Stimulated activated memory B cell treated with anti-CD40 and anti-IgM and Interleukin-4, amounts not matched to agents 10 μg/mL and 1 μg/mL and 100 μg/mL, for 72 hours (primary cell): ENCODE data around the gene APBB2.

Source experiments
- ATAC-seq: fragments of 150-1000 bp; cut with Tn5 transposase; 2 replicates; pipeline ENCODE4 v1.10.0; 2021
- H3K27ac Mint-ChIP-seq: one replicate; pipeline ENCODE4 v1.8.0; 2022; ENCODE audit warnings: mild to moderate bottlenecking, mixed read lengths
- H3K27me3 Mint-ChIP-seq: one replicate; pipeline ENCODE4 v1.8.0; 2022; ENCODE audit warnings: mixed read lengths
- H3K36me3 Mint-ChIP-seq: one replicate; pipeline ENCODE4 v1.8.0; 2022; ENCODE audit warnings: mixed read lengths
- H3K4me1 Mint-ChIP-seq: one replicate; pipeline ENCODE4 v1.8.0; 2022; ENCODE audit warnings: mixed read lengths
- H3K4me3 Mint-ChIP-seq: one replicate; pipeline ENCODE4 v1.8.0; 2022; ENCODE audit warnings: mild to moderate bottlenecking, moderate library complexity, mixed read lengths
- H3K9me3 Mint-ChIP-seq: one replicate; pipeline ENCODE4 v1.8.0; 2022; ENCODE audit warnings: mixed read lengths

APBB2 gene

GRCh38 chr4:41044791-41045190 lies 169.6 kb downstream of the APBB2 start:
- ATAC-seq: no peak
- no peak overlapping the region for H3K27ac Mint-ChIP-seq
- H3K27me3 Mint-ChIP-seq: no peaks in the 10 kb centered on the region
- H3K36me3 Mint-ChIP-seq: no peaks in the 10 kb centered on the region
- peaks cover 7% of the 10 kb centered on the region for H3K9me3 Mint-ChIP-seq
- no peaks in the 10 kb centered on the region for H3K4me1 Mint-ChIP-seq
- no peak overlapping the region for H3K4me3 Mint-ChIP-seq

- Mint-ChIP-seq H3K27ac (no peak overlapping the region), H3K4me3 (no peak overlapping the region), H3K4me1 (no peaks in the 10 kb centered on the region), H3K27me3 (no peaks in the 10 kb centered on the region), H3K36me3 (no peaks in the 10 kb centered on the region), H3K9me3 (peaks cover 7% of the 10 kb centered on the region)
- ATAC-seq: no peak
Observed at GRCh38 chr4:41044165-41044564, 170.2 kb downstream of the APBB2 start.

GRCh38 chr4:41043465-41043864 lies 170.9 kb downstream of the APBB2 start:
- Mint-ChIP-seq H3K36me3 (no peaks in the 10 kb centered on the region), H3K27ac (no peak overlapping the region), H3K4me1 (no peaks in the 10 kb centered on the region), H3K27me3 (no peaks in the 10 kb centered on the region), H3K4me3 (no peak overlapping the region), H3K9me3 (peaks cover 7% of the 10 kb centered on the region)
- ATAC-seq: no peak

GRCh38 chr4:41041551-41041950 lies 172.8 kb downstream of the APBB2 start:
- peaks cover 7% of the 10 kb centered on the region for H3K9me3 Mint-ChIP-seq
- H3K4me1 Mint-ChIP-seq: no peaks in the 10 kb centered on the region
- no peak overlapping the region for H3K4me3 Mint-ChIP-seq
- ATAC-seq: no peak
- no peak overlapping the region for H3K27ac Mint-ChIP-seq
- no peaks in the 10 kb centered on the region for H3K27me3 Mint-ChIP-seq
- H3K36me3 Mint-ChIP-seq: no peaks in the 10 kb centered on the region

- no peaks in the 10 kb centered on the region for H3K4me1 Mint-ChIP-seq
- ATAC-seq: no peak
- no peak overlapping the region for H3K27ac Mint-ChIP-seq
- H3K27me3 Mint-ChIP-seq: no peaks in the 10 kb centered on the region
- no peaks in the 10 kb centered on the region for H3K36me3 Mint-ChIP-seq
- no peak overlapping the region for H3K4me3 Mint-ChIP-seq
- H3K9me3 Mint-ChIP-seq: peaks cover 2% of the 10 kb centered on the region
Observed at GRCh38 chr4:41039317-41039716, 175.0 kb downstream of the APBB2 start.

- H3K4me3 Mint-ChIP-seq: no peak overlapping the region
Observed at GRCh38 chr4:41038304-41038703, 176.0 kb downstream of the APBB2 start.

GRCh38 chr4:41029098-41029497 lies 185.2 kb downstream of the APBB2 start:
- Mint-ChIP-seq H3K27me3 (no peaks in the 10 kb centered on the region), H3K4me3 (no peak overlapping the region), H3K9me3 (peaks cover 26% of the 10 kb centered on the region), H3K4me1 (no peaks in the 10 kb centered on the region), H3K36me3 (no peaks in the 10 kb centered on the region), H3K27ac (no peak overlapping the region)
- ATAC-seq: no peak

More at GRCh38 chr4:41038304-41038703, 176.0 kb downstream of the APBB2 start:
- ATAC-seq: no peak
- no peak overlapping the region for H3K27ac Mint-ChIP-seq
- no peaks in the 10 kb centered on the region for H3K4me1 Mint-ChIP-seq
- H3K36me3 Mint-ChIP-seq: no peaks in the 10 kb centered on the region
- no peaks in the 10 kb centered on the region for H3K27me3 Mint-ChIP-seq
- H3K9me3 Mint-ChIP-seq: no peaks in the 10 kb centered on the region

- H3K9me3 Mint-ChIP-seq: peaks cover 28% of the 10 kb centered on the region
- no peak for ATAC-seq
- H3K36me3 Mint-ChIP-seq: no peaks in the 10 kb centered on the region
- no peaks in the 10 kb centered on the region for H3K4me1 Mint-ChIP-seq
- H3K27ac Mint-ChIP-seq: no peak overlapping the region
- no peak overlapping the region for H3K4me3 Mint-ChIP-seq
- no peaks in the 10 kb centered on the region for H3K27me3 Mint-ChIP-seq
Observed at GRCh38 chr4:41028392-41029076, 185.8 kb downstream of the APBB2 start.

GRCh38 chr4:41026971-41027370 lies 187.4 kb downstream of the APBB2 start:
- H3K4me3 Mint-ChIP-seq: no peak overlapping the region
- peaks cover 33% of the 10 kb centered on the region for H3K9me3 Mint-ChIP-seq
- no peaks in the 10 kb centered on the region for H3K4me1 Mint-ChIP-seq
- no peak overlapping the region for H3K27ac Mint-ChIP-seq
- no peaks in the 10 kb centered on the region for H3K27me3 Mint-ChIP-seq
- H3K36me3 Mint-ChIP-seq: no peaks in the 10 kb centered on the region
- no peak for ATAC-seq

GRCh38 chr4:41025824-41026223 lies 188.5 kb downstream of the APBB2 start:
- Mint-ChIP-seq H3K9me3 (peaks cover 33% of the 10 kb centered on the region), H3K27me3 (no peaks in the 10 kb centered on the region), H3K4me3 (no peak overlapping the region), H3K36me3 (no peaks in the 10 kb centered on the region), H3K27ac (no peak overlapping the region), H3K4me1 (no peaks in the 10 kb centered on the region)
- no peak for ATAC-seq

GRCh38 chr4:41024556-41025491 lies 189.5 kb downstream of the APBB2 start:
- ATAC-seq: no peak
- H3K4me1 Mint-ChIP-seq: no peaks in the 10 kb centered on the region
- H3K36me3 Mint-ChIP-seq: no peaks in the 10 kb centered on the region
- H3K9me3 Mint-ChIP-seq: peaks cover 33% of the 10 kb centered on the region
- H3K4me3 Mint-ChIP-seq: no peak overlapping the region
- H3K27me3 Mint-ChIP-seq: no peaks in the 10 kb centered on the region
- H3K27ac Mint-ChIP-seq: no peak overlapping the region

- H3K9me3 Mint-ChIP-seq: peaks cover 25% of the 10 kb centered on the region
- no peaks in the 10 kb centered on the region for H3K36me3 Mint-ChIP-seq
- H3K27ac Mint-ChIP-seq: no peak overlapping the region
- no peak overlapping the region for H3K4me3 Mint-ChIP-seq
- no peaks in the 10 kb centered on the region for H3K27me3 Mint-ChIP-seq
- no peaks in the 10 kb centered on the region for H3K4me1 Mint-ChIP-seq
- ATAC-seq: no peak
Observed at GRCh38 chr4:41022116-41022515, 192.2 kb downstream of the APBB2 start.

GRCh38 chr4:41015016-41015675 lies 199.2 kb downstream of the APBB2 start:
- Mint-ChIP-seq H3K4me3 (no peak overlapping the region), H3K9me3 (no peaks in the 10 kb centered on the region), H3K4me1 (no peaks in the 10 kb centered on the region)

GRCh38 chr4:41014158-41014557 lies 200.2 kb downstream of the APBB2 start:
- no peak overlapping the region for H3K27ac Mint-ChIP-seq
- no peaks in the 10 kb centered on the region for H3K9me3 Mint-ChIP-seq
- H3K27me3 Mint-ChIP-seq: no peaks in the 10 kb centered on the region
- no peak for ATAC-seq
- no peaks in the 10 kb centered on the region for H3K4me1 Mint-ChIP-seq
- H3K4me3 Mint-ChIP-seq: no peak overlapping the region
- H3K36me3 Mint-ChIP-seq: no peaks in the 10 kb centered on the region

More at GRCh38 chr4:41015016-41015675, 199.2 kb downstream of the APBB2 start:
- no peak for ATAC-seq
- Mint-ChIP-seq H3K36me3 (no peaks in the 10 kb centered on the region), H3K27me3 (no peaks in the 10 kb centered on the region), H3K27ac (no peak overlapping the region)

GRCh38 chr4:41013746-41014145 lies 200.6 kb downstream of the APBB2 start:
- no peaks in the 10 kb centered on the region for H3K4me1 Mint-ChIP-seq
- no peaks in the 10 kb centered on the region for H3K36me3 Mint-ChIP-seq
- no peak overlapping the region for H3K27ac Mint-ChIP-seq
- H3K4me3 Mint-ChIP-seq: no peak overlapping the region
- no peaks in the 10 kb centered on the region for H3K9me3 Mint-ChIP-seq
- no peaks in the 10 kb centered on the region for H3K27me3 Mint-ChIP-seq
- no peak for ATAC-seq
